Right renal pelvis (tissue), 4 donors: ENCODE measurements around the gene TRIM49C. TPM values are rescaled to one million over a fixed set of nuclear protein-coding genes. Genes with fewer than 3 reads are reported as not detected.
"Not testable (repeated sequence)": the region's sequence is repeated elsewhere in the genome, so short reads cannot be mapped to it uniquely, and the experiment has no call there.

ENCODE experiments used
- DNase-seq, 4 donors: peaks; one replicate each; pipeline ENCODE4 v3.0.0-alpha.2; 2013; ENCODE audit warnings: low read depth in 4 of 4, low spot score in 3 of 4, missing footprints in 1 of 4
- polyA plus RNA-seq, 4 donors: library from polyadenylated mRNA; unstranded; fragments of 120-200 nt; gene quantifications; one replicate each; pipeline ENCODE4 v1.2.1, GENCODE V29; 2013; ENCODE audit not compliant: insufficient read length in 4 of 4

Gene TRIM49C
- polyA plus RNA-seq, result not detected

- DNase-seq, result not testable (repeated sequence)
Measured at GRCh38 chr11:90030806-90031205, at the start of gene TRIM49C. TRIM49C (plus strand) TSS chr11:90031106; CDS start chr11:90035212, 4,106 bp downstream.

GRCh38 chr11:90024184-90024583 lies 6.7 kb upstream of the TRIM49C start:
- not testable (repeated sequence) for DNase-seq

GRCh38 chr11:90051591-90052209 lies 20.8 kb downstream of the TRIM49C start:
- DNase-seq, result not testable (repeated sequence)

- DNase-seq, result not testable (repeated sequence)
Measured at GRCh38 chr11:90052311-90052710, 21.4 kb downstream of the TRIM49C start.

- DNase-seq, result not testable (repeated sequence)
Measured at GRCh38 chr11:90053545-90053944, 22.6 kb downstream of the TRIM49C start.

- DNase-seq, result not testable (repeated sequence)
Measured at GRCh38 chr11:90085650-90086049, 54.7 kb downstream of the TRIM49C start, which contains the start of gene UBTFL1. UBTFL1 (plus strand) TSS chr11:90085950; CDS start chr11:90085950, 0 bp downstream.

- not testable (repeated sequence) for DNase-seq
Measured at GRCh38 chr11:90088731-90089130, 57.8 kb downstream of the TRIM49C start.

Other genes starting within 250 kb of the TRIM49C start
- not detected for gene TRIM49, start 222.5 kb upstream of the TRIM49C start, polyA plus RNA-seq
- under 1 TPM in 1 of 4 donors, not detected in 3; 0.05 TPM for gene TRIM64B, start 152.6 kb upstream of the TRIM49C start, polyA plus RNA-seq
- gene TRIM49D1, start 108.9 kb upstream of the TRIM49C start, polyA plus RNA-seq, result not detected
- not detected for gene TRIM49D2, start 107.0 kb upstream of the TRIM49C start, polyA plus RNA-seq
- gene TRIM64, start 65.1 kb upstream of the TRIM49C start, polyA plus RNA-seq, result not detected
- gene UBTFL1, start 54.8 kb downstream of the TRIM49C start, polyA plus RNA-seq, result not detected
- gene NAALAD2, start 103.6 kb downstream of the TRIM49C start, polyA plus RNA-seq, result 10 to 100 TPM; 18.5 to 30.0 (median 26.5) TPM
- 10 to 100 TPM; 46.0 to 57.4 (median 47.0) TPM for gene CHORDC1, start 191.9 kb downstream of the TRIM49C start, polyA plus RNA-seq